HuH-7.5 (cell line): ENCODE measurements around the gene GALNTL6.

ENCODE experiments used
- DNase-seq: peaks from one replicate; pipeline ENCODE4 v3.0.0; 2011; ENCODE audit warnings: low spot score

The GALNTL6 gene

GRCh38 chr4:172555725-172556124 is 742.5 kb downstream of the GALNTL6 start:
- no peak for DNase-seq

- DNase-seq: no peak
Measured at GRCh38 chr4:172573899-172574298, 760.7 kb downstream of the GALNTL6 start.

GRCh38 chr4:172578712-172579111 is 765.5 kb downstream of the GALNTL6 start:
- no peak for DNase-seq

- DNase-seq: no peak
Measured at GRCh38 chr4:172584816-172585215, 771.6 kb downstream of the GALNTL6 start.

- no peak for DNase-seq
Measured at GRCh38 chr4:172596206-172596605, 783.0 kb downstream of the GALNTL6 start.

GRCh38 chr4:172599554-172599953 is 786.4 kb downstream of the GALNTL6 start:
- no peak for DNase-seq

- no peak for DNase-seq
Measured at GRCh38 chr4:172601195-172601594, 788.0 kb downstream of the GALNTL6 start.

- no peak for DNase-seq
Measured at GRCh38 chr4:172619218-172619617, 806.0 kb downstream of the GALNTL6 start.

GRCh38 chr4:172619798-172620197 is 806.6 kb downstream of the GALNTL6 start:
- DNase-seq: no peak

GRCh38 chr4:172628263-172628662 is 815.1 kb downstream of the GALNTL6 start:
- no peak for DNase-seq

GRCh38 chr4:172630280-172630679 is 817.1 kb downstream of the GALNTL6 start:
- DNase-seq: no peak

- no peak for DNase-seq
Measured at GRCh38 chr4:172631832-172632231, 818.6 kb downstream of the GALNTL6 start.

- no peak for DNase-seq
Measured at GRCh38 chr4:172648471-172648870, 835.3 kb downstream of the GALNTL6 start.

- no peak for DNase-seq
Measured at GRCh38 chr4:172649143-172649542, 835.9 kb downstream of the GALNTL6 start.

GRCh38 chr4:172650758-172651530 is 837.7 kb downstream of the GALNTL6 start:
- no peak for DNase-seq

GRCh38 chr4:172651961-172652360 is 838.8 kb downstream of the GALNTL6 start:
- no peak for DNase-seq

GRCh38 chr4:172652369-172652768 is 839.2 kb downstream of the GALNTL6 start:
- no peak for DNase-seq

GRCh38 chr4:172653676-172654075 is 840.5 kb downstream of the GALNTL6 start:
- no peak for DNase-seq

GRCh38 chr4:172654457-172654856 is 841.3 kb downstream of the GALNTL6 start:
- no peak for DNase-seq

- DNase-seq: no peak
Measured at GRCh38 chr4:172656055-172656454, 842.9 kb downstream of the GALNTL6 start.

- no peak for DNase-seq
Measured at GRCh38 chr4:172657081-172657480, 843.9 kb downstream of the GALNTL6 start.

GRCh38 chr4:172660251-172660650 is 847.0 kb downstream of the GALNTL6 start:
- no peak for DNase-seq

- DNase-seq: no peak
Measured at GRCh38 chr4:172662113-172662512, 848.9 kb downstream of the GALNTL6 start.

GRCh38 chr4:172666711-172667368 is 853.6 kb downstream of the GALNTL6 start:
- no peak for DNase-seq
